ENCODE results near the gene NRG3. TPM values are rescaled to one million over a fixed set of nuclear protein-coding genes. Genes with fewer than 3 reads are reported as not detected.

Gene NRG3
- total RNA-seq, 4 donors from 2014 or later, result 0.22 to 2.4 TPM; not detected in 2

DNA sequence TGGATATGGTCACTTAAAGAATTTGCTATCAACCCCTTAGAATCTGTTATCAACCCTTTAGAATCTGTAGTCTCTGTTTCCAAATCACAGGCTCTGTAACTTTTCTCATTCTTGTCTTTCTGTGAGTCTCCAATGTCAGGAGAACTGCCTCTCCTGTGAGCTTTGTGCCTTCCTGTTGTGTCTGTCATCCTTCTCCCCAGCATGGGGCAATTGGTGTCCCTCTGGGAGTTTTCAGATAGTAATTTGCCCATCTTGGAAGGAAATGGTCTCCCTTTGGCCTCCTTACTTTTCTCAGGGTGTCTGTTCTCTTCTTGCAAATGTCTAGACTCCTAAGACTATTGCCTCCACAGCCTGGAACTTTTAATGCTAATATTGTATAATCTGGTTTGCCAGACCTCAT is 521.9 kb downstream of the NRG3 start:
- TF ChIP-seq, protein P1, sequence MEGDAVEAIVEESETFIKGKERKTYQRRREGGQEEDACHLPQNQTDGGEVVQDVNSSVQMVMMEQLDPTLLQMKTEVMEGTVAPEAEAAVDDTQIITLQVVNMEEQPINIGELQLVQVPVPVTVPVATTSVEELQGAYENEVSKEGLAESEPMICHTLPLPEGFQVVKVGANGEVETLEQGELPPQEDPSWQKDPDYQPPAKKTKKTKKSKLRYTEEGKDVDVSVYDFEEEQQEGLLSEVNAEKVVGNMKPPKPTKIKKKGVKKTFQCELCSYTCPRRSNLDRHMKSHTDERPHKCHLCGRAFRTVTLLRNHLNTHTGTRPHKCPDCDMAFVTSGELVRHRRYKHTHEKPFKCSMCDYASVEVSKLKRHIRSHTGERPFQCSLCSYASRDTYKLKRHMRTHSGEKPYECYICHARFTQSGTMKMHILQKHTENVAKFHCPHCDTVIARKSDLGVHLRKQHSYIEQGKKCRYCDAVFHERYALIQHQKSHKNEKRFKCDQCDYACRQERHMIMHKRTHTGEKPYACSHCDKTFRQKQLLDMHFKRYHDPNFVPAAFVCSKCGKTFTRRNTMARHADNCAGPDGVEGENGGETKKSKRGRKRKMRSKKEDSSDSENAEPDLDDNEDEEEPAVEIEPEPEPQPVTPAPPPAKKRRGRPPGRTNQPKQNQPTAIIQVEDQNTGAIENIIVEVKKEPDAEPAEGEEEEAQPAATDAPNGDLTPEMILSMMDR (IDR thresholded peaks at IDR 0.05; ENCODE audit: low read depth), result no peak

DNA sequence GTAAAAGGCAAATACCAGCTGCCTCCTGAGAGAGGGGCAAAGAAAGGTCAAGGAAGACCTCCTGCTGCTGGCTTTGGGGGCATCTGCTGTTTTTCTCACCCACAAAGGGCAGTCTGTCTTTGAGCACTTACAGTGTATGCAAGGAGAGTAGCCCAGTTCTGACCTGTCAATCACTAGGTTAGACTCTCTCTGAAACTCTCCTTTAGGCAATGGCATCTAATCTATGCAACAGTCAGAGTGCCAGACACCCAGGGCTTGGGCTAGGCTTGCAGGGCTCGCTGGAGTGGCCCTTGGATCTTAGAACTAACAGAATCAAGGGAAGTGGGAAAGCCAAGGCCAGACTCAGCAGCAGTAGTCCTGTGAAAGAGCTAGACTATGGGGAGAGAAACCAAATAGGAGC is 522.9 kb downstream of the NRG3 start:
- TF ChIP-seq, protein P1 (IDR thresholded peaks at IDR 0.05; ENCODE audit: low read depth), result no peak

GRCh38 chr10:82399850-82400249 is 524.9 kb downstream of the NRG3 start:
- TF ChIP-seq, protein P1 (IDR thresholded peaks at IDR 0.05; ENCODE audit: low read depth), result no peak

DNA sequence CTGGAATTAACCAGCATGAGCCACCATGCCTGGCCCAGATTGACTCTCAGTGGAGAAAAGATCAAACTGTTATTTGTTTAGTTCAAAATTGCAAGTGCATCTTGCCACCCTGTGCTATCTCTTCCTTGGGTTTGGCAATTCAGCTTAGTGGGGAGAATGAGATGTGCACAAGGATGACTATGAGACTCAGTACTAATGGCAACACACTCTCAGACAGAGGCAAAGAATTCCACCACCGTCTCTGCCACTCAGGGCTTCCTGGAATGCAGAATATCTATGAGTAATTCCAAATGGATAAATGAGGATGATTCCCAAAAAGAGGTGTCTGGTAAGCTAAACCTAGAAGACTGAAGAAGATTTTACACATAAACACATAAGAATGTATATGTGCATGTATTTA is 525.8 kb downstream of the NRG3 start:
- TF ChIP-seq, protein P1 (IDR thresholded peaks at IDR 0.05; ENCODE audit: low read depth), result no peak

DNA sequence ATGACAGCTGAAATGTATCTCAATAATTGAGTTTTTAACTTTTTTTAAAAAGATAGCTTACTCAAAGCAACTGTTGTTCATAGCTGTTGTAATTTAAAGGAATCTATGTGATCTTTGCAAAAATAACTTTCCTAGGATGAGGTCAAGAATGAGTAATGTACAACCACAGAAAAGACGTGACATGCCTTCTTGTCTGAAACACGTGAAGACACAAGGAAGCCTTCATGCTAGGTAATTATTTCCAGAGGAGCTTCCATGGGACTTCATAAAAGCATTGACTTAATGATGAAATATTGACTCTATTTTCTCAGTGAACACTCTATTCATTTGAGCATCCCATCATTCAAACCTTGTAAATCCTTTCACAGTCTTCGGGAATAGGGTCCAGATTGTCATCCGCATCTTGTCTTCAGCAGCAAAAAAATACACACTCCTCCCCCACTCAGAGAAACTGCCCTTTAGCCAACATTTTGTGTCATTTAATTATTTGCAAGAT is 528.0 kb downstream of the NRG3 start:
- TF ChIP-seq, protein P1 (IDR thresholded peaks at IDR 0.05; ENCODE audit: low read depth), result no peak

DNA sequence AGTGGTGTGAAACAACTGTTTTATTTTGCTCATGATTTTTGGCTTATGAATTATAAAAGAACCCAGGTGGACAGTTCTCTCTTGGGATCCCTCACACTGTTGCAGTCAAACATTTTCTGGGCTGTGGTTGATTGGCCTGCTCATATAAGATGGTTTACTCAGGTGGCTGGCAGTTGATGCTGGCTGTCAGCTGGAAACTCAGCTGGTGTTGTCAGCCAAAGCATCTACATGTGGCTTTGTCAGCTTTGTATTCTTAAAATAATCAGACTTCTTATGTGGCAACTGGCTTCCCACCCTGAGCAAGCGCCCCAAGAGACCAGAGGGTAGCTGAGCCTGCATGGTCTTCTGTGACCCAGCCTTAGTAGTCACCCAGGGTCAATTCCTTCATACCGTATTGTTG is 534.7 kb downstream of the NRG3 start:
- TF ChIP-seq, protein P1 (IDR thresholded peaks at IDR 0.05; ENCODE audit: low read depth), result no peak

DNA sequence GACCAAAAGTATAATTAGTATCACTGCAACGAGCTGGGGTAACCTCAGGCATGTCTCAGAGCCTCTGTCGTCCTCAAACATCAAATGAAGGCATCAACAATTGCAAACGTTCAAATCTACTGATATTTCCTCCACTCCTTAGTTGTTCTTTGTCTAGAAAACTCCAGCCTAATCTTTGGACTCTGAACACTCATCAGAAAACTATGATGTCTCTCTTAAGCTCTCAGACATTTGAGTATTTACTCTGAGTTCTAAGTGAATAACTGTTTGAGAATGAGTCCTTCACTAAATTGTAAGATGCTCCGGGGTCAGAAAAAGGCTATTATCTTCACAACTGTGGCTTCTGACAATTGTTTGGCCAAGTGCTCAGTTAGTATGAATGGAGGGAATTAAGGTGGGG is 536.4 kb downstream of the NRG3 start:
- TF ChIP-seq, protein P1 (IDR thresholded peaks at IDR 0.05; ENCODE audit: low read depth), result no peak

Data from subcutaneous adipose tissue (tissue), 4 donors.